Skin of body (tissue), 2 donors: ENCODE measurements around the gene PCDH9. TPM values are rescaled to one million over a fixed set of nuclear protein-coding genes. Genes with fewer than 3 reads are reported as not detected.

ENCODE experiments used
- DNase-seq: peaks from one replicate; lab custom pipeline; 2025; lab: John Stamatoyannopoulos, UW
- total RNA-seq: library from RNA; depleted of rRNA; stranded (reverse); fragments of >200 nt; gene quantifications from one replicate; pipeline ENCODE4 v1.2.3, GENCODE V29; 2014

PCDH9 gene
- total RNA-seq, 1 donor from 2014 or later, result 5.5 TPM

DNA sequence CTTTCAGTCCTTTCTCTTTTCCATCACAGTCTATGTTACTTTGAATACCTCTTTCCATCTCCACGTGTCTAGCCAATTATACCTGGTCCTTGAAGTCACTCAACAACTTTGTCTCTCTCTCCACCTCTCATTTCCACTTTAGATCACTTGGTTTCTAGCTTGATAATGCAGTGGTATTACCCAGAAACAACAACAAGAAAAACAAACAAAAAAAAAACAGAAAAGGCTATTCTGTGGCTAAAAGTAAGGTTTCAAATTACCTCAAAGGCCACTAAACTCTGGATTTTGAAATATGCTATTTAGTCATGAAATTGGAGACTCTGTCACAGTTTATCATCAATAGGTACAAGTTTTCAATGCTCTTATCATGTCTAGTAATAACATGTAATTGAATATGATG lies 184.8 kb downstream of the PCDH9 start:
- no peak for DNase-seq

DNA sequence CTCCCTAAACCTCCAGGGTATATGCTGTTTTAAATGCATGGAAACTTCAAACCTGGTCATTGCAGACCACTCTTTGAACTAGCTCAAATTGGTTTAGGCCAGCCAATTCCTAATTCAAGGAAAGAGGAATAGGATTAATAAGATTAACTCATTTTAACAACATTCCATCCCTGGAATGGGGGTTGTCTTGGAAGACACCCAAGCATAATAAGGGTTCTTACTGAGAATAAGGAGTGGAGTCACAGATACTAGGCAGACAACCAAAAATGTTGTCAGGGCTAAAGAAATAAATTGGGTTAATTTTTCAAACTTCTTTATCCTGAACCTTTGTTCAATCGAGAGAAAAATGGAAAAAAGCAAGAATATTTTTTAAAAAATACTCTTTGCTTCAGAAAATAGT lies 186.2 kb downstream of the PCDH9 start:
- no peak for DNase-seq

DNA sequence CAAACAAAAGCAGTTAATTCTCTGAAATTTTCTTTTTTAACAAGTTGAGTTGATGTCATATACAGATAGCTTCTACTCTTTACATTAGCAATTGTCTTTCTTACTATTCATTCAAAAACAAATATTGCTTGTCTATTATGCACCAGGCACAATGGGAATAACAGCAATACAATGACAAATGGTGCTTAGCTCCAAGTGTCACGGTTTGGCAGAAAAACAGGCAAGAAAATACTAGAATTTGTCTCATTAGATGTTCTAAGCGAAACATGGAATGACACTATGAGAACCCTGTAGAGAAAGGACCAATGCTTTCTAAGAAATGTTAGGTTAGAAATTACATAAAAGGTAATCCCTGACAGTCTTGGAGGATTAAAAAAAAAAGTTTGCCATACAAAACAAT lies 187.6 kb downstream of the PCDH9 start:
- no peak for DNase-seq

DNA sequence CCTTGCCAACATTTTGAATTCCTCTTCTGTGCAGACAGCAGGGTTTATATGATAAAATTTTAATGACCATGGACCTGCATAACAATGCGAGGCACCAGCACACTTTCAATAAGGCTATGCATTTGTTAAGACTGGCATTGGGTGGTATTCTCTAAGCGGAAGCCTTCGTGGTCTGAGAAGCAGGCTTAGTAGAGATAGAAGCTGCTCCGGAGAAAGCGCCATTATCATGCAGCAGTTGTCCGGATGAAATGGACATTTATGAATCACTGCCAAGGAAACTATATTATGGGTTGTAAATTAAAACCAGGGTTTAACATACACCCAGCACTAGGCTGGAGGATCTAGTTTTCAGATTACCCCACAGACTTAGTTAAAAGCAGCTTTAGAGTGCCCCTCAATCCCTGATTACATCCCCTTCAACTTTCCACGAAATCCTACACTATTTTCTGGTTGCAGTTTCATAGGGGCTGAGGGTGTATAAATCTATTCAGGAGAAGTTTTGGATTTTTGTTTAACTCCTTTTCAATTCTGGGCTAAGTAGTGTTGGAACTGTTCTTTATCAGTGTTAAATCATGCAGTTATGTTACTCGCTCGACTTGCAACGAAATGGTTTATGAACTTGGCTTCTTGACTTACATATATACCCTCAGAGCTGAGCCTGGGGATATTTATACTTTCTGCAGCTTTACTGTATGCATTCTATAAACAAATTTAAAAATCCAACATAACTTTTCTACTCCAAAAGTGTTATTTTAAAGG lies 193.3 kb downstream of the PCDH9 start:
- DNase-seq, result no peak

DNA sequence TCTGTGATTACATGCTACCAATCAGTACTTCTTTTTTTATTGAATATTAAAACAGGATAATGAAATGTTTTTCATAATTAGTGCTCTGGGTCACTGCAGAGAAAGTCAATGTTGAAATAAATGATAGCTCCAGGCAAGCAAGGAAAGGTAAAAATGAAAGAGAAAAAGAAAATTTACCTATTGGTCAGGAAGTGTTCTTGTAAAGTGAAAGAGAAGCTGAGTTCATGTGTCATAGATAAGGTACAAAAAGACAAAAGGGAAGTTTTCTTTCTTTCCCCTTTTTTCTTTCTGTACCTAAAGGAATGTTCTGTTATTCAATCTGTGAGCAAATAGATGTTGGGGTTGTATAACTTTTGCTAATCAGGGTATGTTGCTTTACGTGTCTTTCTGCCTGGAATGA lies 197.0 kb downstream of the PCDH9 start:
- DNase-seq, result no peak

DNA sequence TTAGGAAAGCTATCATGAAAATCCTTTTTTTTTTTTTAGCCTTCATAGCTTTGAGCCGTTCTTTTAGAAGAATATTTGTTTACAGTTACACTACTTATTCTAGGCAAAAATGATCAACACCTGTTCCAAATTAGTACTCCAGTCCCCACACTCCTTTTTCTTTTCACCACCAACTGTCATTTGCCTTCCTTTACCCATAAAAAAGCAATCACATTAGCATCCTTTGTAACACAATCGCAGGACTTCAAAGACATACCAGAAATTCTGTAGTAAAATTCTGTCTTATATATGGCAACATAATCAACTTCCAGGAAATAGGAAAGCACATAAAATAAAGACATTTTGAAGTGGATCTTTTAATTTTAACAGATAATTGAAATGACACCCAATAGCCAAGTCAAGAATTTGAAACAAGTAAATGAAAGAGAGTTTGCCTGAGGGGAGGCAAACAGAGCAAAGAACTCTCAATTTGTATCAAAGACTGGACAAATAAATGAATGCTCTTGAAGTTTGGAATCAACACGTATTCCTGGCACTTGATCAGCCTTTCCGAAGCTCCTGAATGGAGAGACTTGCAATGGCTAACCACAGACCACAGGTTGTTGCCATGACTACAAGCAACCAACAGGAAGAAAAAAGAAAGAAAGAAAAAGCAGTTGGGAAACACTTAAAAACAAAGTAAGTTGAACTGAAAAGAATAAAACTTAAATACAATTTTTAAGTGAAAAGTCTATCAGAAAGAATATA lies 206.8 kb downstream of the PCDH9 start:
- DNase-seq, result no peak

DNA sequence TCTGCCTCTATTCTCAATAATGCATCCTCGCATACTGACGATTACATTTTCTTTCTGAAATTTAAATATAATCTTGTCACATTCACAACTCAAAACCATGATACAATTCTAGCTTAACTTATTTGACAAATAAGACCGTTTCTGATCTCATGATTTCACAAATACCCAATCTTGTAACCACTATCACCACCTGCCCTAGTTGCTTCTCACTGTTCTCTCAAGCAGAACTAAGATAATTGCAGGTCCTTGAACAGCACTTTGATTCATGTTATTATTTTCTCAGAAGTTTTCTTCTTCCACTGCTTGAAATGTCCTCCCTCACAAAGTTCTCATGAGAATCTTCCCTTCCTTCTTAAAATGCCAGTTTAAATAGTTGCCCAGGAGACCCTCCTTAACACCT lies 211.4 kb downstream of the PCDH9 start:
- no peak for DNase-seq

DNA sequence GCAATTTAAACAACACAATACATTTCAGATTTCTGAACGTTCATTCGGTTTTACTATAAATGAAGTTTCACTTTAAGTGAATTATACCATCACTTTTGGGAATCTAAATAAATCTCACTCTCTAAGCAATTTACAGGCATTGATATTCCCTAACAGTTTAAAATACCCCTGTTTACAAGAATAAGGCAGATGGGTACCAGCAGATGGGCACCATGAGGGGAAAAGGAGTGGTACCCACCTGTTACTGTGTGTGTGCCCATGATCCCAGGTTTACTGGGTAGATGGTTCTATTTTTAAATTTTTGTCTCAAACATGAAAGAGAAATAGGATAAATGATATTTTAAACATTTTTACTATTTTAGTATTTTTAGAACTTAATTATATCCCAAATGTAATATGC lies 212.9 kb downstream of the PCDH9 start:
- DNase-seq, result no peak

DNA sequence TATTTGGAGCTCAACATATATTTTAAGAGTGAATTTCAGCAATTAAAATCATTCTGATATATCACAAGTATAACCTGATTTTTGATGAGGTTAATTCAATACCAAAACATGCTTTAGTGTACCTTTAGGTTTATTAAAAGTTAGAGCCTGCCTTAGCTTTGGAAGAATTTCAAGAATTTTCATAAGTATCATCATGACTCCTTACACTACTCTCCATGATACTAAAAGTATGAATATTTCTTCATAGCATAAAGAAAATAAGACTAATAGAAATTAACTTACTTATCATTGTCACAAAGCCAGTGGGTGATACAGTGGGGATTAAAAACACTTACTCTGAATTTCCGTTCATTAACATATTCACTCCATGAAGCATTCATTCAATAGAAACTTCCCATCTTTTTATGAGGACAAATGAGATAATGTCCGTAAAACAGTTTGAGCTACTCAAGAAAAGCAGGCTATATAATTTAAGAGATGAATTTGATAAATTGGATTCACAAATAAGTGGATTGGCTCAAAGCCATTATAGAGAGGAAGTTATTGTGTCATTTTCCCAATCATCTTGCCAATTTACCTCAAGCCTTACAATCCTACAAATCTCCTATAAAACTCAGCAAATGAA lies 214.0 kb downstream of the PCDH9 start:
- no peak for DNase-seq

DNA sequence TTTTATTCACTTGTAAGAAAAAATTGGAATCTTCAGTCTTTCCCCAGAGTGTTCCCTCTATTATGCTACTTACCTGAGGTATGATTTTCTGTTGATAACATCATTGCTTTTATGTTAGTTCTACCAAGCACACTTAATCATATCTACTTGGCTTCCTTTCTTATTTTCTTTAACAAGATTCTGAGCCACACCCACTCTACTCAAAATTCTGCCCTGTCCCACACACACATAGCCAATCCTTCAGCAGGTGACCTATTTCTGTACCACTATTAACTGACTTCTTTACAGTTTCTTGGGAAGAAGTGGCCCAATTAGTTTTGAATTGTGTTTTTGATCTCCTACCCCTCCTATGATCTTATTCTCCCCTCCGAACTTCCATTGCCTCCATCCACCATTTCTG lies 215.7 kb downstream of the PCDH9 start:
- DNase-seq, result no peak

DNA sequence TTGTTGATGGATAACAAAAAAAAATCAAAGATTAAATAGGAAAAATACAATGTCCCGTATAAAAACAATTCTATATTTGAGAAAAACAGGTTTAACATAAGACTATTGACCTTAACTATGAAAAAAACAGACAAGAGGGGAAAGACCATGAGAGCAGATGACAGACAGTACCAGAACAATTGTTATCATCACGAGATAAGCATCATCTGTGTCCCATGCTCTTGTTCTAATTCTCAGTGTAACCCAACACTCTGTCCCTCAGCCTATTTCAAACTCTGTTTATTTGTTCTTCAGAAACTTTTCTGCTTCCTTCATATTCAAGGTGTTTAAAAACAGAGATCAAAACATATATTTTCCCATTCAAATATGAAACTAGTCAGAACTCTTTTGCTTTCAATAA lies 216.4 kb downstream of the PCDH9 start:
- DNase-seq, result no peak

DNA sequence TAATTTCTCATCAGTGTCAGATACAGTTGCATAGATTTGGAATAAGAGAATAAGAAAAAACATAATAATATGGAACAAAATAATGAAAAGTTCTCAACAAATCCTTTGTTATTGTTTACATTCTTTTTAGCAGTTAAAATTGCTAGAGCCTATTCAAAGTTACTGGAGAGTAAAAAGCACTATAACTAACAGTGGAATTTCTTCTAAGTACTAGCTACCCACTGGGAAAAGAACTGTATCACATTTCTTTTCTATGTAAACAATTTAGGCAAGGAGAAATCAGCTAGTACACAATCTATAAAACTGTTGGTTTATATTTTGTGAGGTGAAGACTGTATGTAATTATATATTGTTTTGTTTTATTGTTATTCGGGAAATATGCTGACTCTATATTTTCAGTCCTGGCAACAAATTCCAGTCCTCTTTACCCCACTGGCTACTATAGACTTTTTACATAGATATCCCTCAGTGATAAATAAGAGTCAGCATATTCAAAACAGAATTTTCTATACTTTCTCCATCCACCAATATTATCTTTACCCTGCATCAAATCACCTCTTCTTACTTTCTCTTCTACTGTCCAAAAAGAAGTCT lies 222.0 kb downstream of the PCDH9 start:
- DNase-seq, result no peak

DNA sequence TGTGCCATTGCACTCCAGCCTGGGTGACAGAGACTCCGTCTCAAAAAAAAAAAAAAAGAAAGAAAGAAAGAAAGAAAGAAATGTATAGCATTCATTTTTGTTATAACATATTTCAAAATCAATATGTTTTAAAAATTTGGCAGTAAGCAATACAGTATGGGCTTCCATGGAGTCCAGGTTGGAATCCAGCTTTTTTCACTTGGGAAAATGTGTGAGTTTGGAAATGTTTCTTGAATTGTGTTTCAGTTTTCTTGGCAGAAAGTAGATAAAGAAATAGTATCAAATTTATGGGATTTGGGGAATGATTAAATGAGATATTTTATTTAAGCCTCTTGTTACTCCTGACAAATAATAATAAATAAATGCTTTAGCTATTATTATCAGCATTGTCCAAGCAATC lies 225.6 kb downstream of the PCDH9 start:
- DNase-seq, result peak; percentile 5

DNA sequence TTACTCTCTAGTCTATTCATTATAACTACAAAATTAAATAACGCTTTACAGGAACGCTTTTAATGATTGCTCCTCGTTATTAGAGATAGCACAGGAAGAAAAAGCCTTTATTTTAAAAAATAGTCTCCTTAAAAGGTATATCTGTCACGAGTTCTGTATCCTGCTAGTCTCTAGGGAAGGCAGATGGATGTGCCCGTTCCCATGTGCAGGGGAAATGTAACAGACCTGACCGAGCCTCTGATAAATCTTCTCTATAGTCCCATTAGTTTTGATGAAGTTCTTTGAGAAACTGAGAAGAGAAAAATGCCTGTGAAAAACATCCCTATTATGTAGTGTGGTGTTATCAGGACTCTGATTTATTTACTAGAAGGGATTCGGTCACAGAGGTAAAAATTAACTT lies 226.4 kb downstream of the PCDH9 start:
- DNase-seq, result no peak

DNA sequence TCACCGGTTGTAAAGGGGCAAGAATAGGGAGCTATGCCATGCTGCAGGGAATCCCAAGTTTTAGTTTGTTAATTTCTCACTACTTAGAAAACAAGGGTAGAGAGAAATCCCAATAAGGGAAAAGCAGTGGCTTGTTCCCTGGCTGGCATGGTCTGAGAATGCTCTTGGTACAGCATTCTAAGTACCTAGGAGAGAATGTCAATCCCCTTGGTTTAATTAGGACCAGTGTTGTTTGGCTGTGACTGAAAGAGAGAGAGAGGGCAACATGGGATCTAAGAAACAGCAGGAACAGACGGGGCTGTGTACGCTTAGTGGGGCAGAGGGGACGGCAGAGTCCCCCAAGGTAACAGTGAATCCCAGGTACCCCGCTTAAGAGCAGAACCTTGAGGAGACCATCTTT lies 228.8 kb downstream of the PCDH9 start:
- no peak for DNase-seq

DNA sequence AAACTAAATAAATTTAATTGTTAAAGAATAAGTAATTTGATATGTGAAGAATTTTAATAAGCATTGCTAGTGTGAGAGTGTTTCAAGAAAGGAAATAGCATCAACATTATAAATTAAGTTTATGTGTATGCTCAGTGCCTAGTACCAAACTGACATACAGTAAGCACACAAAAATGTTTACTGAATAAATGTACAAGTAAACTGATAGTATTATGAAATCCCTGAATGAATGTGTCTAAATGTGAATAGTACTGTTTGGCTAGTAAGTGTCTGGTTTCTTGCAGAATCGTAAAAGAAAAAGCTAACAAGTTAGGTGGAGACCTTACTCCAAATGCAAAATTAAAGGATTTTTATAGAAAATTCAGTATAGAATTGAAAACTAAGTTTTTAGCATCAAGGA lies 233.6 kb downstream of the PCDH9 start:
- no peak for DNase-seq

DNA sequence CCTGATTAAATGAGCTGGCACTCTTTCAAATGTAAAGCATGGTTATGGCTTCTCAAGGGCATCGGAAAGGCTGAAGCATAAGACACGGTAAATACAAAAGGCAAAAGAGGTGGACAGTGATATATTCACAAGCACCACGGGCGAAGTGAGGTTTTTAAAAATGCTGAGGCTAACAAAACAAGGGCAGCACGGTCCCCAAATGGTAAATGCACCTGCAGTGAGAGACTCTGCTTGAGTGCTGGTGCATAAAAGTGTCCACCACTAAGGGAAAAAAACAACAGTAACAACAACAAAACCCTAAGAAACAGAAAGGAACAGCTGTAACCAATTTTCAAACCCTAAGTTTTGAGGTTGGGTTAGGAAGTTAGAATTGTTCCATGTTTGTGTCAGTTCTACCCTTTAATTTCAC lies 234.9 kb downstream of the PCDH9 start:
- DNase-seq, result no peak

DNA sequence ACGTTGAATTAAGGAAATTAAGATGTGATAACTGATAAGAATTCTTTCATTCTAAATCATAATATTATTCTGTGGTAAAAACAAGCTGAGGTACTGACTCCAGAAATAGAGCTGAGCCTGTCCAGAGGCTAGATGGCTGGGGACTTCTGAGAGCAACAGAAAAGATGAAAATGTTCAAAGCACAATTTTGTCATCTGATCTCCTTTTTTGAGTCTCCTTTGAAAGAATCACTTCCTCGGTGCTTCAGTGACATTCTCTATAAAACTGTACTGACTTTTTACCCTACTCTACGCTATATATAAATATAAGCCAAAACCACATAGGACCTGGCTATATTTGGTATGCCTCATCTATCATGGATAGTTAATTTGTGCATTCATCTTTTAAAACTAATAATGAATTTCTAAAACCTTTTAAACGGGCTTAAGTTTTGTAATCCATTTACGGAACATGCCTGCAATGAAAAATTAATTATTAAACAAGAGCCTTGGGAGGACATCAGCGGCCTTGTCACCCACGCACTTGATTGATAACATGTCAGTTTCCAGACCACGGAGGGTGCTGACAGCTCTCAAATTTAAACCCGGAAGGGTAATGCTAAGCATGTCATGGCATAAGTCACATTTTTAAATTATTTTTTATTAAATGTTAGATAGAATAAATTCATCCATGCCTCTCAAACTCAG lies 235.5 kb downstream of the PCDH9 start:
- no peak for DNase-seq

DNA sequence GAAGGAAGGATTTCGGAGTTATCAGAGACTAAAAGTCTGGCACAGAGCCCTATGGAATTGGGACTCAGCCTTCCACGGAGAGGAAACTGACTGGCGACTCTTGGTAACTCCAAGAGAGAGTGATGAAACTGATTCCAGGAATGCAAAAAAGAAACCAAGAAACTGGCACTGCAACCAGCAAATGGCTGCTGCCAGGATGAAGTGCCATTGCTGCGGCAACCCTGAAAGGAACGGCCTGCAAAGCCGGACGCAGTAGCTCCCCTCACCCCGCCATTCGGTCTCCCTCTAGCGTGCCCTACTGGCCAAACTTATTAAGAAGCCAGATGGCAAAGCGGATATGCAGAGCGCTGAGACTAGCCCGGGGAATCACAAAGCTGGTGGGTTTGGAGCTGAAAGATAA lies 236.0 kb downstream of the PCDH9 start:
- DNase-seq, result no peak

DNA sequence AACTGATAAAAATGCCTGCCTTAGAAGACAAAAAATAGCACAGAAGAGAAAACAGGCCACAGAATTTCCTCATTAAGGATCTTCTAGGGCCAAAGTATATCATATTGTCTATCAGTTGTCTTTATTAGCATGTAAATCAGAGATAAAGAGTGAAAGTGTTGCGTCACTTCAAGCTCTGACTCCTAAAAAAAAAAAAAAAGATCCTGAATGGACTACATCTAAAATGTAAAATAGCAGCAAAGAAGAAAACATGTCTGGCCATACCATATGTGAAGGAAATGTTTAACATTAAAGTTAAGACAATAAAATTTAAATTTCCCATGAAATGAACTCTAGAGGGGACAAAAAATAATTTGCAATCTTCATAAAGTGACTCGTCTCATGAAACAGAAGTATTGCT lies 237.4 kb downstream of the PCDH9 start:
- DNase-seq, result no peak

DNA sequence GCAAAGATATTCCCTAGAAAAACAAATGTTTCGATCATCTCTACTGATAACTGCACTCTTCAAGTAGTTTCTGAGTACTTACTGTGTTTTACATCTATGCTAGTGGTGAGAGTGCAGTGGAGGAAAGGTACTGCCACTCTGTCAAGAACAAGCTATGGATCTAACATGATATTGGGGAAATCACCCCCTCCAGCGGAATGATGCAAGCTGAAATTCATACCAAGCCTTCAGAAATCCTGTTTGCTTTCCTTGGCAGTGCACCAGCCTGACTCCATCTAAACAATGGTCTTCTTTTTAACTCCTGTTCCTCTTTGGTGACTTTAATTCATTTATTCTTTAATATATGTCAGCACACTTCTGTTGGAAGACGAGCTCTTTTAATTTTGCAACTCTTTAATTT lies 238.0 kb downstream of the PCDH9 start:
- DNase-seq, result no peak

DNA sequence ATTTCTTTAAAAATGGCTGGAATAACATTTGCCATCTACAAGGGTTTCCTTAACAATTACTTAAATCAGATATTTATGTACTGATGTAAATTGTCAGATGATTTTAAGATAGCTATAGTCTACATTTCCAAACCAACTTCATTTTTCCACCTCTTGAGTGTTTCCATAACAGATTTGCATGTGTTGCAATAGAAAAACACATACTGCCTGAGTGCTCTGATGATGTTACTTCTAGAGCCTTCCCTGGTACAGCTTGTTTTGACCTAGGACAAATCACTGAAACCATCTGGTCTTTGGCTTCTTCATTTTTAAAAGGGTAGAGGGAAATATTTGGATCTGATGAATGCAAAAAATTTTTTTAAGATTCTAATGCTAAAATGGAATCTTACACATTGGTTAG lies 245.9 kb downstream of the PCDH9 start:
- DNase-seq, result no peak
